GM19438 (cell line): ENCODE data around the gene LRRC38.

ENCODE experiments used
- ATAC-seq: cut with Tn5 transposase; IDR thresholded peaks from one replicate; pipeline ENCODE4 v1.9.1; 2021; ENCODE audit warnings: low read depth; ENCODE audit not compliant: unreplicated experiment

LRRC38 gene

GRCh38 chr1:13517193-13517812 lies 3.5 kb upstream of the LRRC38 start:
- no peak for ATAC-seq

GRCh38 chr1:13516606-13517005 lies 2.8 kb upstream of the LRRC38 start:
- ATAC-seq = no peak

GRCh38 chr1:13514821-13515220 lies 1.0 kb upstream of the LRRC38 start:
- ATAC-seq = no peak

GRCh38 chr1:13513063-13513894 lies 524 bp downstream of the LRRC38 start:
- no peak for ATAC-seq

- no peak for ATAC-seq
Observed at GRCh38 chr1:13512472-13512871, 1.3 kb downstream of the LRRC38 start.

- no peak for ATAC-seq
Observed at GRCh38 chr1:13510499-13510898, 3.3 kb downstream of the LRRC38 start.

- ATAC-seq = no peak
Observed at GRCh38 chr1:13507075-13507474, 6.7 kb downstream of the LRRC38 start.

GRCh38 chr1:13505020-13505419 lies 8.8 kb downstream of the LRRC38 start:
- ATAC-seq = no peak

GRCh38 chr1:13500806-13501205 lies 13.0 kb downstream of the LRRC38 start:
- ATAC-seq = no peak

- no peak for ATAC-seq
Observed at GRCh38 chr1:13499422-13499821, 14.4 kb downstream of the LRRC38 start.

GRCh38 chr1:13498553-13498952 lies 15.2 kb downstream of the LRRC38 start:
- ATAC-seq = no peak

- ATAC-seq = no peak
Observed at GRCh38 chr1:13495186-13495585, 18.6 kb downstream of the LRRC38 start.

- no peak for ATAC-seq
Observed at GRCh38 chr1:13494712-13495111, 19.1 kb downstream of the LRRC38 start.

- ATAC-seq = no peak
Observed at GRCh38 chr1:13494025-13494424, 19.8 kb downstream of the LRRC38 start.

GRCh38 chr1:13492711-13493110 lies 21.1 kb downstream of the LRRC38 start:
- no peak for ATAC-seq

GRCh38 chr1:13487957-13488356 lies 25.8 kb downstream of the LRRC38 start:
- no peak for ATAC-seq

- ATAC-seq = no peak
Observed at GRCh38 chr1:13487143-13487868, 26.5 kb downstream of the LRRC38 start.

- no peak for ATAC-seq
Observed at GRCh38 chr1:13483946-13484345, 29.9 kb downstream of the LRRC38 start.

- ATAC-seq = no peak
Observed at GRCh38 chr1:13482600-13482999, 31.2 kb downstream of the LRRC38 start.

- ATAC-seq = no peak
Observed at GRCh38 chr1:13479171-13479856, 34.5 kb downstream of the LRRC38 start.

- no peak for ATAC-seq
Observed at GRCh38 chr1:13478692-13479091, 35.1 kb downstream of the LRRC38 start.
